ENCODE data around the gene PWP1. TPM values are rescaled to one million over a fixed set of nuclear protein-coding genes. Genes with fewer than 3 reads are reported as not detected.
A peak's percentile ranks its signal among the peaks of the same experiment; 100 is the strongest.
"Not testable (repeated sequence)": the region's sequence is repeated elsewhere in the genome, so short reads cannot be mapped to it uniquely, and the experiment has no call there.

Gene PWP1
- total and polyA plus RNA-seq, 2 donors (not counting 1 experiment from before 2014, with no cell fraction given) = 51.2 to 63.5 TPM

GRCh38 chr12:107695772-107696171 is 10.2 kb downstream of the PWP1 start:
- H3K79me2 ChIP-seq (ENCODE audit: control insufficient read depth, insufficient read depth, low read length); H3K27ac ChIP-seq (ENCODE audit: low read length in 2 of 2); H3K4me1 ChIP-seq (ENCODE audit: control insufficient read depth in 2 of 2, insufficient read depth in 2 of 2, low read length in 2 of 2); H3K4me2 ChIP-seq (replicated peaks; ENCODE audit: low read depth, low read length, poor library complexity, severe bottlenecking); H3K4me1 Mint-ChIP-seq; H3K9me3 Mint-ChIP-seq (ENCODE audit: insufficient read depth); H3K27me3 Mint-ChIP-seq; H3K27ac Mint-ChIP-seq; H3K4me3 ChIP-seq (ENCODE audit: control extremely low read depth in 1 of 5, extremely low read depth in 1 of 5, insufficient read depth in 1 of 5, low read depth in 2 of 5, low read length in 4 of 5); POLR2A ChIA-PET; H3K9ac ChIP-seq (ENCODE audit: low read length); H2AFZ ChIP-seq (ENCODE audit: insufficient read depth, low read depth, low read length, poor library complexity, severe bottlenecking); H3K9me3 ChIP-seq (ENCODE audit: control extremely low read depth in 1 of 3, control insufficient read depth in 2 of 3, insufficient read depth in 1 of 3, low read length in 2 of 3); H3K4me3 Mint-ChIP-seq; H3K27me3 ChIP-seq (replicated peaks in 1 of 4; ENCODE audit: control extremely low read depth in 1 of 4, control insufficient read depth in 3 of 4, insufficient read depth in 4 of 4, low read length in 3 of 4); H4K20me1 ChIP-seq (ENCODE audit: control insufficient read depth, insufficient read depth, low read length, poor library complexity, severe bottlenecking): not testable (repeated sequence)
- intact Hi-C loops (cut with micrococcal nuclease) = loop anchor here (1.0 kb wide), 1 partner anchor 190 kb away; no protein-coding TSS in a partner anchor
- CTCF ChIA-PET = interaction anchor here (0.7 to 3.5 kb wide), 13 partner anchors 17 to 191 kb away, joined by 3 to 20 read pairs (median 5); no protein-coding TSS in a partner anchor
- ATAC-seq (ENCODE audit: low read depth) = peak; percentile 33
- WGBS (ENCODE audit: insufficient coverage) = no CpG with 5 or more reads among the region's 2 CpGs
- H3K36me3 ChIP-seq (replicated peaks in 1 of 2; ENCODE audit: control extremely low read depth in 1 of 2, control insufficient read depth in 1 of 2, extremely low read depth in 1 of 2, insufficient read depth in 2 of 2, low read length in 1 of 2) = peaks cover 21 to 96% of the 10 kb centered on the region in 2 experiments
- peak; percentile 42 for DNase-seq
- TF ChIP-seq CTCF (IDR thresholded peaks at IDR 0.05) = peak; percentile 31

- peaks cover 11 to 19% of the 10 kb centered on the region in 2 donors for H3K4me1 ChIP-seq (ENCODE audit: control insufficient read depth in 2 of 2, insufficient read depth in 2 of 2, low read length in 2 of 2)
- DNase-seq (no peak), ATAC-seq (ENCODE audit: low read depth) (peak; percentile 31)
- H3K27ac ChIP-seq (ENCODE audit: low read length in 2 of 2) = peak overlapping the region; percentile 67 to 74
- Mint-ChIP-seq H3K27ac (peak overlapping the region; percentile 83), H3K9me3 (ENCODE audit: insufficient read depth) (peaks cover 4% of the 10 kb centered on the region), H3K4me3 (peak overlapping the region; percentile 57), H3K4me1 (peaks cover 24% of the 10 kb centered on the region), H3K27me3 (no peaks in the 10 kb centered on the region)
- peaks cover 25 to 81% of the 10 kb centered on the region in 2 experiments for H3K36me3 ChIP-seq (replicated peaks in 1 of 2; ENCODE audit: control extremely low read depth in 1 of 2, control insufficient read depth in 1 of 2, extremely low read depth in 1 of 2, insufficient read depth in 2 of 2, low read length in 1 of 2)
- WGBS (ENCODE audit: insufficient coverage) = 63% methylated on average over 4 of the region's 4 CpGs
- no peaks in the 10 kb centered on the region for H3K27me3 ChIP-seq (replicated peaks in 1 of 4; ENCODE audit: control extremely low read depth in 1 of 4, control insufficient read depth in 3 of 4, insufficient read depth in 4 of 4, low read length in 3 of 4)
- peaks cover 4 to 10% (median 4%) of the 10 kb centered on the region in 3 donors for H3K9me3 ChIP-seq (ENCODE audit: control extremely low read depth in 1 of 3, control insufficient read depth in 2 of 3, insufficient read depth in 1 of 3, low read length in 2 of 3)
- ChIA-PET POLR2A (interaction anchor here (0.9 to 1.0 kb wide), 2 partner anchors 12 to 30 kb away, joined by 3 to 5 read pairs; no protein-coding TSS in a partner anchor), CTCF (interaction anchor here (1.4 to 1.8 kb wide), 3 partner anchors 50 to 184 kb away, joined by 3 read pairs; no protein-coding TSS in a partner anchor)
- H2AFZ ChIP-seq (ENCODE audit: insufficient read depth, low read depth, low read length, poor library complexity, severe bottlenecking) = no peak overlapping the region
- H3K4me3 ChIP-seq (ENCODE audit: control extremely low read depth in 1 of 5, extremely low read depth in 1 of 5, insufficient read depth in 1 of 5, low read depth in 2 of 5, low read length in 4 of 5) = no peak overlapping the region
- intact Hi-C loops (cut with micrococcal nuclease) = no loop called here
- no peak overlapping the region for H3K4me2 ChIP-seq (replicated peaks; ENCODE audit: low read depth, low read length, poor library complexity, severe bottlenecking)
- H3K9ac ChIP-seq (ENCODE audit: low read length) = no peak overlapping the region
- TF ChIP-seq CTCF (IDR thresholded peaks at IDR 0.05) = no peak
- no peak for TF ChIP-seq EZH2 (IDR thresholded peaks at IDR 0.05; ENCODE audit: borderline replicate concordance, insufficient read depth, low read depth, low read length, poor library complexity, severe bottlenecking)
- H3K79me2 ChIP-seq (ENCODE audit: control insufficient read depth, insufficient read depth, low read length) = no peaks in the 10 kb centered on the region
- no peaks in the 10 kb centered on the region for H4K20me1 ChIP-seq (ENCODE audit: control insufficient read depth, insufficient read depth, low read length, poor library complexity, severe bottlenecking)
Observed at GRCh38 chr12:107702106-107702505, 16.5 kb downstream of the PWP1 start.
